SH-SY5Y (cell line): ENCODE measurements around the gene MARCHF5.

Experiments used
- GATA2 ChIP-seq: IDR thresholded peaks from 2 replicates; pipeline ENCODE4 v1.6.1; 2011; ENCODE audit warnings: mild to moderate bottlenecking, low read depth, low read length
- GATA3 ChIP-seq: IDR thresholded peaks from 2 replicates; pipeline ENCODE4 v1.6.1; 2011; ENCODE audit warnings: low read depth, mild to moderate bottlenecking, low read length, moderate library complexity

- TF ChIP-seq GATA2 (no peak), GATA3 (no peak)
Observed at GRCh38 chr10:92268748-92269147, 22.2 kb upstream of the MARCHF5 start.
